ENCODE measurements around the gene CRYBG1. TPM values are rescaled to one million over a fixed set of nuclear protein-coding genes. Genes with fewer than 3 reads are reported as not detected.
A peak's percentile ranks its signal among the peaks of the same experiment; 100 is the strongest.

CRYBG1 gene, protein sequence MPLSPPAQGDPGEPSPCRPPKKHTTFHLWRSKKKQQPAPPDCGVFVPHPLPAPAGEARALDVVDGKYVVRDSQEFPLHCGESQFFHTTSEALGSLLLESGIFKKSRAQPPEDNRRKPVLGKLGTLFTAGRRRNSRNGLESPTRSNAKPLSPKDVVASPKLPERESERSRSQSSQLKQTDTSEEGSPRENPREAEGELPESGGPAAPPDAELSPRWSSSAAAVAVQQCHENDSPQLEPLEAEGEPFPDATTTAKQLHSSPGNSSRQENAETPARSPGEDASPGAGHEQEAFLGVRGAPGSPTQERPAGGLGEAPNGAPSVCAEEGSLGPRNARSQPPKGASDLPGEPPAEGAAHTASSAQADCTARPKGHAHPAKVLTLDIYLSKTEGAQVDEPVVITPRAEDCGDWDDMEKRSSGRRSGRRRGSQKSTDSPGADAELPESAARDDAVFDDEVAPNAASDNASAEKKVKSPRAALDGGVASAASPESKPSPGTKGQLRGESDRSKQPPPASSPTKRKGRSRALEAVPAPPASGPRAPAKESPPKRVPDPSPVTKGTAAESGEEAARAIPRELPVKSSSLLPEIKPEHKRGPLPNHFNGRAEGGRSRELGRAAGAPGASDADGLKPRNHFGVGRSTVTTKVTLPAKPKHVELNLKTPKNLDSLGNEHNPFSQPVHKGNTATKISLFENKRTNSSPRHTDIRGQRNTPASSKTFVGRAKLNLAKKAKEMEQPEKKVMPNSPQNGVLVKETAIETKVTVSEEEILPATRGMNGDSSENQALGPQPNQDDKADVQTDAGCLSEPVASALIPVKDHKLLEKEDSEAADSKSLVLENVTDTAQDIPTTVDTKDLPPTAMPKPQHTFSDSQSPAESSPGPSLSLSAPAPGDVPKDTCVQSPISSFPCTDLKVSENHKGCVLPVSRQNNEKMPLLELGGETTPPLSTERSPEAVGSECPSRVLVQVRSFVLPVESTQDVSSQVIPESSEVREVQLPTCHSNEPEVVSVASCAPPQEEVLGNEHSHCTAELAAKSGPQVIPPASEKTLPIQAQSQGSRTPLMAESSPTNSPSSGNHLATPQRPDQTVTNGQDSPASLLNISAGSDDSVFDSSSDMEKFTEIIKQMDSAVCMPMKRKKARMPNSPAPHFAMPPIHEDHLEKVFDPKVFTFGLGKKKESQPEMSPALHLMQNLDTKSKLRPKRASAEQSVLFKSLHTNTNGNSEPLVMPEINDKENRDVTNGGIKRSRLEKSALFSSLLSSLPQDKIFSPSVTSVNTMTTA (N-terminal part only)
- total RNA-seq (2021) = 9.1 to 10.1 TPM (median 9.3 TPM) in 3 replicates
- percentile 53 among the genes with signal in this experiment for Bru-seq, nascent RNA
- long read RNA-seq, experiment 1, full-length matches to known transcripts = 12 of 30 reads
- long read RNA-seq, experiment 1, partial matches to known transcripts = 13 of 30 reads
- long read RNA-seq, experiment 1, other reads (novel, unspliced or antisense) = 5 of 30 reads
- long read RNA-seq, experiment 2, full-length matches to known transcripts = 3 of 13 reads
- long read RNA-seq, experiment 2, partial matches to known transcripts = 2 of 13 reads
- long read RNA-seq, experiment 2, other reads (novel, unspliced or antisense) = 8 of 13 reads
- long read RNA-seq, experiment 3 = 0 reads

GRCh38 chr6:106360410-106360988 is at the start of gene CRYBG1:
Gene CRYBG1 (plus strand): TSS chr6:106360717. CDS start chr6:106360909, 192 bp downstream.
- no peaks in the 10 kb centered on the region for H3K9me3 Mint-ChIP-seq
- H3K27ac Mint-ChIP-seq = no peak within 1 kb of the TSS
- peaks cover 2% of the 10 kb centered on the region; the same call in 1 of the 2 replicates for H3K36me3 Mint-ChIP-seq
- ChIA-PET CTCF (interaction anchor here (0.6 to 3.6 kb wide), 57 partner anchors 9 to 1246 kb away, joined by 3 to 38 read pairs (median 4); partner anchors contain the start of genes ATG5 and BEND3), POLR2A (interaction anchor here (0.5 to 1.3 kb wide), 3 partner anchors 8 to 1709 kb away, joined by 3 to 4 read pairs (median 3); no protein-coding TSS in a partner anchor)
- peaks cover 11% of the 10 kb centered on the region for H3K4me1 Mint-ChIP-seq
- DNase-seq (ENCODE audit: low spot score) = peak; percentile 93
- H3K4me3 Mint-ChIP-seq = peak within 1 kb of the TSS; percentile 86
- ATAC-seq = peak; percentile 95
- peaks cover 18% of the 10 kb centered on the region for H3K27me3 Mint-ChIP-seq (ENCODE audit: low read depth)
- TF ChIP-seq, protein P1, sequence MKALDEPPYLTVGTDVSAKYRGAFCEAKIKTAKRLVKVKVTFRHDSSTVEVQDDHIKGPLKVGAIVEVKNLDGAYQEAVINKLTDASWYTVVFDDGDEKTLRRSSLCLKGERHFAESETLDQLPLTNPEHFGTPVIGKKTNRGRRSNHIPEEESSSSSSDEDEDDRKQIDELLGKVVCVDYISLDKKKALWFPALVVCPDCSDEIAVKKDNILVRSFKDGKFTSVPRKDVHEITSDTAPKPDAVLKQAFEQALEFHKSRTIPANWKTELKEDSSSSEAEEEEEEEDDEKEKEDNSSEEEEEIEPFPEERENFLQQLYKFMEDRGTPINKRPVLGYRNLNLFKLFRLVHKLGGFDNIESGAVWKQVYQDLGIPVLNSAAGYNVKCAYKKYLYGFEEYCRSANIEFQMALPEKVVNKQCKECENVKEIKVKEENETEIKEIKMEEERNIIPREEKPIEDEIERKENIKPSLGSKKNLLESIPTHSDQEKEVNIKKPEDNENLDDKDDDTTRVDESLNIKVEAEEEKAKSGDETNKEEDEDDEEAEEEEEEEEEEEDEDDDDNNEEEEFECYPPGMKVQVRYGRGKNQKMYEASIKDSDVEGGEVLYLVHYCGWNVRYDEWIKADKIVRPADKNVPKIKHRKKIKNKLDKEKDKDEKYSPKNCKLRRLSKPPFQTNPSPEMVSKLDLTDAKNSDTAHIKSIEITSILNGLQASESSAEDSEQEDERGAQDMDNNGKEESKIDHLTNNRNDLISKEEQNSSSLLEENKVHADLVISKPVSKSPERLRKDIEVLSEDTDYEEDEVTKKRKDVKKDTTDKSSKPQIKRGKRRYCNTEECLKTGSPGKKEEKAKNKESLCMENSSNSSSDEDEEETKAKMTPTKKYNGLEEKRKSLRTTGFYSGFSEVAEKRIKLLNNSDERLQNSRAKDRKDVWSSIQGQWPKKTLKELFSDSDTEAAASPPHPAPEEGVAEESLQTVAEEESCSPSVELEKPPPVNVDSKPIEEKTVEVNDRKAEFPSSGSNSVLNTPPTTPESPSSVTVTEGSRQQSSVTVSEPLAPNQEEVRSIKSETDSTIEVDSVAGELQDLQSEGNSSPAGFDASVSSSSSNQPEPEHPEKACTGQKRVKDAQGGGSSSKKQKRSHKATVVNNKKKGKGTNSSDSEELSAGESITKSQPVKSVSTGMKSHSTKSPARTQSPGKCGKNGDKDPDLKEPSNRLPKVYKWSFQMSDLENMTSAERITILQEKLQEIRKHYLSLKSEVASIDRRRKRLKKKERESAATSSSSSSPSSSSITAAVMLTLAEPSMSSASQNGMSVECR (CRISPR knock-in tag; IDR thresholded peaks at IDR 0.05; ENCODE audit: borderline replicate concordance) = no peak
- TF ChIP-seq NFATC4 (CRISPR knock-in tag; IDR thresholded peaks at IDR 0.05) (0 out of 2 replicates have a peak, but pooled peaks have one; percentile 43), FOXK1 (CRISPR knock-in tag; IDR thresholded peaks at IDR 0.05) (no peak), ZNF263 (CRISPR knock-in tag; IDR thresholded peaks at IDR 0.05; ENCODE audit: low read depth) (no peak), TP53 (CRISPR knock-in tag; IDR thresholded peaks at IDR 0.05) (0 out of 2 replicates have a peak, but pooled peaks have one; percentile 63), ETV6 (CRISPR knock-in tag; IDR thresholded peaks at IDR 0.05) (no peak), KAT7 (CRISPR knock-in tag; IDR thresholded peaks at IDR 0.05; ENCODE audit: borderline replicate concordance) (peak; percentile 64; the same call in 1 of the 2 replicates), E2F1 (CRISPR knock-in tag; IDR thresholded peaks at IDR 0.05) (no peak), CREB1 (CRISPR knock-in tag; IDR thresholded peaks at IDR 0.05) (no peak), PRRX2 (CRISPR knock-in tag; IDR thresholded peaks at IDR 0.05) (0 out of 2 replicates have a peak, but pooled peaks have one; percentile 21), MLX (CRISPR knock-in tag; IDR thresholded peaks at IDR 0.05) (no peak), NFYB (CRISPR knock-in tag; conservative IDR thresholded peaks at IDR 0.05; ENCODE audit: low read depth) (no peak), ZNF671 (CRISPR knock-in tag; IDR thresholded peaks at IDR 0.05) (no peak), ZNF121 (CRISPR knock-in tag; IDR thresholded peaks at IDR 0.05) (no peak), RORB (CRISPR knock-in tag; IDR thresholded peaks at IDR 0.05) (no peak), ESRRA (CRISPR knock-in tag; IDR thresholded peaks at IDR 0.05; ENCODE audit: borderline replicate concordance) (peak; percentile 50; the same call in 1 of the 2 replicates), TEAD4 (CRISPR knock-in tag; IDR thresholded peaks at IDR 0.05) (no peak), GRHL2 (CRISPR knock-in tag; IDR thresholded peaks at IDR 0.05; ENCODE audit: insufficient replicate concordance, severe bottlenecking) (no peak)
- TF ChIP-seq, protein P2, sequence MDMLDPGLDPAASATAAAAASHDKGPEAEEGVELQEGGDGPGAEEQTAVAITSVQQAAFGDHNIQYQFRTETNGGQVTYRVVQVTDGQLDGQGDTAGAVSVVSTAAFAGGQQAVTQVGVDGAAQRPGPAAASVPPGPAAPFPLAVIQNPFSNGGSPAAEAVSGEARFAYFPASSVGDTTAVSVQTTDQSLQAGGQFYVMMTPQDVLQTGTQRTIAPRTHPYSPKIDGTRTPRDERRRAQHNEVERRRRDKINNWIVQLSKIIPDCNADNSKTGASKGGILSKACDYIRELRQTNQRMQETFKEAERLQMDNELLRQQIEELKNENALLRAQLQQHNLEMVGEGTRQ (CRISPR knock-in tag; IDR thresholded peaks at IDR 0.05) = no peak
- TF ChIP-seq, protein P3, sequence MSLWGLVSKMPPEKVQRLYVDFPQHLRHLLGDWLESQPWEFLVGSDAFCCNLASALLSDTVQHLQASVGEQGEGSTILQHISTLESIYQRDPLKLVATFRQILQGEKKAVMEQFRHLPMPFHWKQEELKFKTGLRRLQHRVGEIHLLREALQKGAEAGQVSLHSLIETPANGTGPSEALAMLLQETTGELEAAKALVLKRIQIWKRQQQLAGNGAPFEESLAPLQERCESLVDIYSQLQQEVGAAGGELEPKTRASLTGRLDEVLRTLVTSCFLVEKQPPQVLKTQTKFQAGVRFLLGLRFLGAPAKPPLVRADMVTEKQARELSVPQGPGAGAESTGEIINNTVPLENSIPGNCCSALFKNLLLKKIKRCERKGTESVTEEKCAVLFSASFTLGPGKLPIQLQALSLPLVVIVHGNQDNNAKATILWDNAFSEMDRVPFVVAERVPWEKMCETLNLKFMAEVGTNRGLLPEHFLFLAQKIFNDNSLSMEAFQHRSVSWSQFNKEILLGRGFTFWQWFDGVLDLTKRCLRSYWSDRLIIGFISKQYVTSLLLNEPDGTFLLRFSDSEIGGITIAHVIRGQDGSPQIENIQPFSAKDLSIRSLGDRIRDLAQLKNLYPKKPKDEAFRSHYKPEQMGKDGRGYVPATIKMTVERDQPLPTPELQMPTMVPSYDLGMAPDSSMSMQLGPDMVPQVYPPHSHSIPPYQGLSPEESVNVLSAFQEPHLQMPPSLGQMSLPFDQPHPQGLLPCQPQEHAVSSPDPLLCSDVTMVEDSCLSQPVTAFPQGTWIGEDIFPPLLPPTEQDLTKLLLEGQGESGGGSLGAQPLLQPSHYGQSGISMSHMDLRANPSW (CRISPR knock-in tag; conservative IDR thresholded peaks at IDR 0.05; ENCODE audit: low read depth) = no peak

All from WTC11 (cell line).